ENCODE data around the gene VMP1.

Gene VMP1

GRCh38 chr17:59763861-59764260 is 56.4 kb downstream of the VMP1 start:
- TF ChIP-seq CTCF (IDR thresholded peaks at IDR 0.05; ENCODE audit: extremely low read depth, missing control alignments) = no peak
- no peak for DNase-seq (ENCODE audit: low spot score)

GRCh38 chr17:59764292-59764741 is 56.9 kb downstream of the VMP1 start:
- DNase-seq (ENCODE audit: low spot score) = no peak
- no peak for TF ChIP-seq CTCF (IDR thresholded peaks at IDR 0.05; ENCODE audit: extremely low read depth, missing control alignments)

- no peak for DNase-seq (ENCODE audit: low spot score)
- no peak for TF ChIP-seq CTCF (IDR thresholded peaks at IDR 0.05; ENCODE audit: extremely low read depth, missing control alignments)
Measured at GRCh38 chr17:59765038-59765437, 57.6 kb downstream of the VMP1 start.

GRCh38 chr17:59766491-59766890 is 59.0 kb downstream of the VMP1 start:
- TF ChIP-seq CTCF (IDR thresholded peaks at IDR 0.05; ENCODE audit: extremely low read depth, missing control alignments) = no peak
- no peak for DNase-seq (ENCODE audit: low spot score)

GRCh38 chr17:59767176-59767575 is 59.7 kb downstream of the VMP1 start:
- DNase-seq (ENCODE audit: low spot score) = no peak
- no peak for TF ChIP-seq CTCF (IDR thresholded peaks at IDR 0.05; ENCODE audit: extremely low read depth, missing control alignments)

GRCh38 chr17:59769887-59770286 is 62.4 kb downstream of the VMP1 start:
- DNase-seq (ENCODE audit: low spot score) = no peak
- TF ChIP-seq CTCF (IDR thresholded peaks at IDR 0.05; ENCODE audit: extremely low read depth, missing control alignments) = no peak

- DNase-seq (ENCODE audit: low spot score) = no peak
- no peak for TF ChIP-seq CTCF (IDR thresholded peaks at IDR 0.05; ENCODE audit: extremely low read depth, missing control alignments)
Measured at GRCh38 chr17:59771093-59771492, 63.6 kb downstream of the VMP1 start.
